H1 (cell line): Measurements from ENCODE around the gene NTN1. TPM values are rescaled to one million over a fixed set of nuclear protein-coding genes. Genes with fewer than 3 reads are reported as not detected.

Source experiments
- CTCF ChIA-PET: fragments of 300-600 bp; sonication (Branson Sonifier 250); formaldehyde crosslinking; loops from one replicate; lab custom pipeline; 2021; ENCODE audit not compliant: partially characterized antibody; lab: Charles Lee
- POLR2A ChIA-PET: fragments of 300-600 bp; sonication (Branson Sonifier 250); formaldehyde crosslinking; loops from one replicate; lab custom pipeline; 2021; ENCODE audit warnings: inconsistent platforms; ENCODE audit not compliant: partially characterized antibody; lab: Charles Lee
- DNase-seq, 2 experiments: peaks; one replicate each; pipeline versions ENCODE4 v3.0.0 to v3.0.0-alpha.2; 2010 to 2022; ENCODE audit warnings: low spot score in 2 of 2, low read depth in 1 of 2, mixed read lengths in 1 of 2
- FAIRE-seq: peaks from 2 replicates; lab custom pipeline; 2011; peaks lifted over from hg19 to GRCh38; lab: Jason Lieb, UNC
- H2AFZ ChIP-seq: 2 replicates; pipeline ENCODE4 v1.8.1; 2012; ENCODE audit warnings: low read length, inconsistent platforms
- H2AK5ac ChIP-seq: 2 replicates; pipeline ENCODE4 v1.6.1; 2013; ENCODE audit warnings: low read depth, low read length
- H2BK120ac ChIP-seq: replicated peaks from 2 replicates; pipeline ENCODE3; 2013; ENCODE audit warnings: low read depth, low read length, inconsistent platforms
- H2BK12ac ChIP-seq: 2 replicates; pipeline ENCODE4 v1.6.1; 2013; ENCODE audit warnings: low read depth, low read length
- H2BK15ac ChIP-seq: 2 replicates; pipeline ENCODE4 v1.6.1; 2013; ENCODE audit warnings: low read length
- H2BK20ac ChIP-seq: 2 replicates; pipeline ENCODE4 v1.6.1; 2013; ENCODE audit warnings: low read length
- H2BK5ac ChIP-seq: 2 replicates; pipeline ENCODE4 v1.6.1; 2013; ENCODE audit warnings: low read depth, low read length
- H3K14ac ChIP-seq: 2 replicates; pipeline ENCODE4 v1.6.1; 2013; ENCODE audit warnings: inconsistent platforms; ENCODE audit not compliant: insufficient read length
- H3K18ac ChIP-seq: 2 replicates; pipeline ENCODE4 v1.6.1; 2013; ENCODE audit warnings: low read length; ENCODE audit errors: extremely low read depth
- H3K23ac ChIP-seq: 2 replicates; pipeline ENCODE4 v1.6.1; 2013; ENCODE audit warnings: inconsistent platforms; ENCODE audit not compliant: insufficient read length
- H3K23me2 ChIP-seq: 2 replicates; pipeline ENCODE4 v1.6.1; 2013; ENCODE audit warnings: low read depth, low read length
- H3K27ac ChIP-seq: 2 replicates; pipeline ENCODE4 v1.6.1; 2011; ENCODE audit warnings: low read depth, low read length, inconsistent platforms
- H3K27me3 ChIP-seq, 4 experiments: replicated peaks in 1 of 4; 1 replicate in 1 of 4; 2 replicates in 3 of 4; pipeline versions ENCODE4 v1.6.1 to v1.8.1; 2011 to 2013; ENCODE audit warnings: low read length in 3 of 4, mild to moderate bottlenecking in 3 of 4, inconsistent platforms in 2 of 4, mixed read lengths in 2 of 4, moderate library complexity in 1 of 4; ENCODE audit not compliant: control insufficient read depth in 3 of 4, insufficient read depth in 3 of 4; ENCODE audit errors: extremely low read depth in 1 of 4
- H3K36me3 ChIP-seq, 4 experiments: 2 replicates each; pipeline versions ENCODE4 v1.6.1 to v1.8.1; 2011 to 2013; ENCODE audit warnings: mild to moderate bottlenecking in 4 of 4, low read length in 3 of 4, moderate library complexity in 2 of 4, control low read depth in 1 of 4, inconsistent platforms in 1 of 4; ENCODE audit not compliant: insufficient read depth in 4 of 4, control insufficient read depth in 2 of 4
- H3K4ac ChIP-seq: replicated peaks from 2 replicates; pipeline ENCODE3; 2013; ENCODE audit warnings: low read length, low read depth, mixed read lengths, inconsistent platforms; ENCODE audit not compliant: insufficient read length
- H3K4me1 ChIP-seq, 4 experiments: replicated peaks in 1 of 4; 1 replicate in 1 of 4; 2 replicates in 3 of 4; pipeline versions ENCODE4 v1.6.1 to v1.8.1; 2011 to 2013; ENCODE audit warnings: low read length in 3 of 4, inconsistent platforms in 2 of 4, mixed read lengths in 1 of 4; ENCODE audit not compliant: insufficient read depth in 4 of 4, control insufficient read depth in 3 of 4
- H3K4me2 ChIP-seq, 2 experiments: 2 replicates each; pipeline versions ENCODE4 v1.6.1 to v1.8.1; 2011 to 2013; ENCODE audit warnings: low read depth in 2 of 2, low read length in 2 of 2, control low read depth in 1 of 2, inconsistent platforms in 1 of 2, mild to moderate bottlenecking in 1 of 2; ENCODE audit not compliant: insufficient read depth in 1 of 2
- H3K4me3 ChIP-seq, 4 experiments: fragments of 200-600, 300-600 bp in 1 of 4; sonication (generic), shearing (Covaris generic), sonication (Bioruptor Twin) in 1 of 4; 2 replicates each; pipeline versions ENCODE4 v1.5.1 to v1.8.1; 2011 to 2016; ENCODE audit warnings: low read length in 4 of 4, low read depth in 3 of 4, control low read depth in 2 of 4, inconsistent platforms in 2 of 4, mild to moderate bottlenecking in 2 of 4, mixed read lengths in 1 of 4, moderate library complexity in 1 of 4; ENCODE audit not compliant: insufficient read depth in 2 of 4; ENCODE audit errors: extremely low read depth in 1 of 4
- H3K56ac ChIP-seq: replicated peaks from 2 replicates; pipeline ENCODE3; 2013; ENCODE audit warnings: low read depth, mild to moderate bottlenecking, mixed read lengths, low read length, inconsistent platforms; ENCODE audit not compliant: insufficient read length
- H3K79me1 ChIP-seq: 2 replicates; pipeline ENCODE4 v1.6.1; 2013; ENCODE audit warnings: low read depth, low read length, control low read depth
- H3K79me2 ChIP-seq, 2 experiments: 2 replicates each; pipeline versions ENCODE4 v1.6.1 to v1.8.1; 2012 to 2013; ENCODE audit warnings: low read length in 2 of 2, mild to moderate bottlenecking in 2 of 2, inconsistent platforms in 1 of 2; ENCODE audit not compliant: insufficient read depth in 2 of 2, control insufficient read depth in 1 of 2
- H3K9ac ChIP-seq, 4 experiments: replicated peaks in 1 of 4; 1 replicate in 1 of 4; 2 replicates in 3 of 4; pipeline versions ENCODE4 v1.6.1 to v1.8.1; 2011 to 2013; ENCODE audit warnings: low read depth in 3 of 4, low read length in 3 of 4, control low read depth in 2 of 4, mild to moderate bottlenecking in 2 of 4, moderate library complexity in 2 of 4, inconsistent platforms in 1 of 4; ENCODE audit errors: extremely low read depth in 1 of 4
- H3K9me3 ChIP-seq, 2 experiments: 2 replicates each; pipeline versions ENCODE4 v1.6.1 to v1.8.1; 2012 to 2013; ENCODE audit warnings: mild to moderate bottlenecking in 2 of 2, moderate library complexity in 2 of 2, control low read depth in 1 of 2, inconsistent platforms in 1 of 2, low read depth in 1 of 2, low read length in 1 of 2, mixed read lengths in 1 of 2; ENCODE audit not compliant: insufficient read depth in 2 of 2
- H4K20me1 ChIP-seq, 2 experiments: replicated peaks in 1 of 2; 2 replicates each; pipeline versions ENCODE3 to v1.8.1; 2011 to 2013; ENCODE audit warnings: inconsistent platforms in 2 of 2, low read length in 2 of 2, mild to moderate bottlenecking in 1 of 2; ENCODE audit not compliant: insufficient read depth in 2 of 2, control insufficient read depth in 1 of 2
- H4K5ac ChIP-seq: 2 replicates; pipeline ENCODE4 v1.6.1; 2013; ENCODE audit warnings: low read length, low read depth, mixed read lengths, inconsistent platforms; ENCODE audit not compliant: insufficient read length
- H4K8ac ChIP-seq: 2 replicates; pipeline ENCODE4 v1.8.0; 2013; ENCODE audit warnings: mild to moderate bottlenecking, moderate library complexity, low read length, inconsistent platforms; ENCODE audit not compliant: insufficient read depth; ENCODE audit errors: extremely low read depth
- H4K91ac ChIP-seq: replicated peaks from 2 replicates; pipeline ENCODE3; 2013; ENCODE audit warnings: low read length, mixed read lengths, inconsistent platforms; ENCODE audit not compliant: insufficient read length
- CHD2 ChIP-seq: IDR thresholded peaks from 2 replicates; pipeline ENCODE4 v1.6.1; 2012; ENCODE audit warnings: low read length, improper control_type of control experiment
- NANOG ChIP-seq: IDR thresholded peaks from 2 replicates; pipeline ENCODE4 v1.6.1; 2011; ENCODE audit warnings: low read length, low read depth, mild to moderate bottlenecking, inconsistent platforms; ENCODE audit not compliant: insufficient read depth, poor library complexity, severe bottlenecking
- ZNF274 ChIP-seq: IDR thresholded peaks from 2 replicates; pipeline ENCODE4 v1.7.0; 2012; ENCODE audit warnings: low read length, borderline replicate concordance; ENCODE audit errors: extremely low read depth
- WGBS, 2 experiments: shearing (Covaris generic) in 1 of 2; methylation state at CpG; one replicate each; pipeline versions ENCODE4 v1.1.6 to v1.1.7; 2013 to 2015; ENCODE audit warnings: low lambda C conversion rate in 2 of 2, mixed read lengths in 2 of 2, inconsistent platforms in 1 of 2, low coverage in 1 of 2, missing lambda C conversion rate in 1 of 2; ENCODE audit not compliant: insufficient replicate concordance in 2 of 2, insufficient coverage in 1 of 2, insufficient read length in 1 of 2; ENCODE audit errors: extremely low coverage in 1 of 2, missing lambda C conversion rate in 1 of 2; 5-methylcytosine and 5-hydroxymethylcytosine counted together
- polyA plus RNA-seq, 7 experiments: library from polyadenylated mRNA; depleted of rRNA in 3 of 7; stranded (reverse) in 5 of 7; unstranded in 2 of 7; fragments of >200 nt in 5 of 7; fragments of 200-250 nt in 2 of 7; gene quantifications; 1 replicate in 5 of 7; 2 replicates in 1 of 7; 4 replicates in 1 of 7; pipeline versions ENCODE4 v1.2.1 to v1.2.3, GENCODE V29; 2011 to 2013; ENCODE audit warnings: missing spikeins in 2 of 7, mixed read lengths in 2 of 7
- total RNA-seq: library from RNA; stranded (reverse); fragmentation: NEBNext Ultra II Directional; extraction: Animal tissue kit (Norgen Biotek cat#: 25700); gene quantifications from 2 replicates; pipeline ENCODE4 v1.2.1, GENCODE V29; 2021

NTN1 gene
- total and polyA plus RNA-seq, 2 of the 8 experiments (the other 6 are each of a cell fraction or from before 2014, with no cell fraction given) = 2.0 to 2.3 TPM

DNA sequence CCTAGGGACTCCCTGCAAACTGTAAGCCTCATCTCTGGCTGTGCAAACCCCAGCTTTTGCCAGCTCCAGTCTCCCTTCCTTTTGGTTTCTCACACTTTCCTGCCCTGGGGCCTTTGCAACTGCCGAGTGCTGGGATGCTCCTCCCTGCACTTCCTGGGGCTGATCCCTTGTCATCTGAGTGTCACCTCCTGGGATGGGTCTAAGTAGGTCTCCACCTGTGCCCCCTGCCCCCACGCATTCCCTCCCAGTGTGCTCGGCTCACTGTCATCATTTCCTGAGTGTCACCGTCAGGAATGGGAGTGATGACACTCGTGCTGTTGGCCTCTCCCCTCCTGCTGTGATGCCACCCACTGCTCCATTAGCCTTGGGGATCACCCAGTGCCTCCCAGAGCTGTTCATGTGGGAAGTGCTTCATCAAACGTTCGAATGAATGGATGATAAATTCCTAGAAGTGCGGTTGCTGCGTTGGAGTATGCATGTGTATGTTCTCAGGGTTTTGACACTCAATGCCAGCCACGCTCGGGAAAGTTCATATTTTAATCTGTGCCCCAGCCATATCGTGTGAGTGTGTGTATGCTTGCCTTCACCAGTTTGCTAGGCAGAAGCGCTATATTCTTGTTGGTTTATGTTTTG lies 189.9 kb downstream of the NTN1 start:
- Histone ChIP-seq H3K27me3 (no peaks in the 10 kb centered on the region), H2BK120ac (no peak overlapping the region), H3K56ac (no peak overlapping the region), H4K5ac (no peak overlapping the region), H2BK15ac (no peak overlapping the region), H3K4me2 (no peak overlapping the region), H2BK5ac (no peak overlapping the region), H3K4me3 (no peak overlapping the region), H4K8ac (no peak overlapping the region), H3K27ac (no peak overlapping the region), H3K14ac (no peak overlapping the region), H2BK20ac (no peak overlapping the region), H3K79me2 (no peaks in the 10 kb centered on the region), H3K79me1 (no peaks in the 10 kb centered on the region), H4K91ac (no peak overlapping the region), H3K4me1 (peaks cover 0 to 2% (median 0%) of the 10 kb centered on the region in 4 experiments; a peak in 1 of 7 replicates), H3K9ac (no peak overlapping the region), H4K20me1 (peaks cover 0 to 3% of the 10 kb centered on the region in 2 experiments), H3K9me3 (peaks cover 0 to 10% of the 10 kb centered on the region in 2 experiments; a peak in 2 of 4 replicates), H3K23ac (no peak overlapping the region), H3K36me3 (no peaks in the 10 kb centered on the region), H3K18ac (no peak overlapping the region), H2AFZ (no peak overlapping the region), H3K23me2 (peaks cover 3% of the 10 kb centered on the region; the same call in 1 of the 2 replicates), H3K4ac (no peak overlapping the region), H2BK12ac (no peak overlapping the region), H2AK5ac (no peak overlapping the region)
- FAIRE-seq (no peak), DNase-seq (no peak)
- POLR2A ChIA-PET = no interaction called here
- TF ChIP-seq ZNF274 (no peak), NANOG (no peak), CHD2 (no peak)
- CTCF ChIA-PET = interaction anchor here (1.2 kb wide), 1 partner anchor 13 kb away, joined by 4 read pairs; no protein-coding TSS in a partner anchor
- 85% methylated on average over 13 of the region's 13 CpGs; no CpG with 5 or more reads in 1 of the 2 experiments for WGBS, 2 experiments
